Measurements from ENCODE around the gene DGLUCY. TPM values are rescaled to one million over a fixed set of nuclear protein-coding genes. Genes with fewer than 3 reads are reported as not detected.
"Not testable (repeated sequence)": the region's sequence is repeated elsewhere in the genome, so short reads cannot be mapped to it uniquely, and the experiment has no call there.

The DGLUCY gene
- total RNA-seq, 5 donors from 2014 or later (not counting 1 experiment from before 2014, with no cell fraction given): 69.8 to 144 (median 99.8) TPM

DNA sequence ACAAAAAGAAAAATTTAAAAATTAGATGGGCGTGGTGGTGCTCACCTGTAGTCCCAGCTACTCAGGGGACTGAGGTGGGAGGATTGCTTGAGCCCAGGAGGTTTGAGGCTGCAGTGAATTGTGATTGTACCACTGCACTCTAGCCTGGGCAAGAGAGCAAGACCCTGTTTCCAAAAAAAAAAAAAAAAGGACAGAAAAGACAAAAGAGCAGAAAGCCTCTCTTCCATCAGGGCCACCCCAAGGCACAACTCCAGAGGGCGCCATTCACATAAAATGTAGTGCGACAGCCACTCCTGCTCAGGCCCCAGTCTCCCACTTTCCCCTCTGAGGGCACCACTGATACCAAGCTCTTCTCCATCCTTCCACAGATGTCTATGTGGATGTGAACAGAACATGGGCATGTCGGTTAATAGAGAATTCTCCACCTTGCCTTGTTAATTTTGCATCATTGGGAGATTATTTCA is 41.8 kb downstream of the DGLUCY start:
- no peaks in the 10 kb centered on the region for H3K9me3 Mint-ChIP-seq
- Histone ChIP-seq H3K4me1 (ENCODE audit: control insufficient read depth in 1 of 2, extremely low read depth in 1 of 2, insufficient read depth in 2 of 2, low read length in 2 of 2) (peaks cover 0 to 12% of the 10 kb centered on the region in 2 experiments), H3K4me3 (ENCODE audit: control insufficient read depth in 1 of 2, extremely low read depth in 1 of 2, low read length in 1 of 2) (no peak overlapping the region), H3K9me3 (no peaks in the 10 kb centered on the region), H3K36me3 (ENCODE audit: control insufficient read depth in 2 of 2, extremely low read depth in 1 of 2, insufficient read depth in 1 of 2, low read length in 1 of 2) (peaks cover 0 to 42% of the 10 kb centered on the region in 2 donors), H3K27me3 (replicated peaks in 1 of 2; ENCODE audit: control insufficient read depth in 2 of 2, extremely low read depth in 1 of 2, insufficient read depth in 2 of 2, low read length in 1 of 2) (no peaks in the 10 kb centered on the region), H3K27ac (ENCODE audit: low read length) (no peak overlapping the region)
- peaks cover 10 to 14% (median 13%) of the 10 kb centered on the region in 3 donors for H3K4me1 Mint-ChIP-seq
- ATAC-seq (replicated peaks in 1 of 4) (no peak), DNase-seq (no peak)
- WGBS (ENCODE audit: insufficient coverage): 100% methylated on average over 1 of the region's 4 CpGs
- H3K36me3 Mint-ChIP-seq: peaks cover 39% of the 10 kb centered on the region
- CTCF ChIA-PET: interaction anchor here (0.7 kb wide), 2 partner anchors 10 to 12 kb away, joined by 3 to 4 read pairs; no protein-coding TSS in a partner anchor
- H3K4me3 Mint-ChIP-seq: no peak overlapping the region
- no peaks in the 10 kb centered on the region for H3K27me3 Mint-ChIP-seq
- POLR2A ChIA-PET: interaction anchor here in 1 of 2 donors (0.6 kb wide), 1 partner anchor 107 kb away, joined by 5 read pairs; no protein-coding TSS in a partner anchor
- no peak overlapping the region for H3K27ac Mint-ChIP-seq

DNA sequence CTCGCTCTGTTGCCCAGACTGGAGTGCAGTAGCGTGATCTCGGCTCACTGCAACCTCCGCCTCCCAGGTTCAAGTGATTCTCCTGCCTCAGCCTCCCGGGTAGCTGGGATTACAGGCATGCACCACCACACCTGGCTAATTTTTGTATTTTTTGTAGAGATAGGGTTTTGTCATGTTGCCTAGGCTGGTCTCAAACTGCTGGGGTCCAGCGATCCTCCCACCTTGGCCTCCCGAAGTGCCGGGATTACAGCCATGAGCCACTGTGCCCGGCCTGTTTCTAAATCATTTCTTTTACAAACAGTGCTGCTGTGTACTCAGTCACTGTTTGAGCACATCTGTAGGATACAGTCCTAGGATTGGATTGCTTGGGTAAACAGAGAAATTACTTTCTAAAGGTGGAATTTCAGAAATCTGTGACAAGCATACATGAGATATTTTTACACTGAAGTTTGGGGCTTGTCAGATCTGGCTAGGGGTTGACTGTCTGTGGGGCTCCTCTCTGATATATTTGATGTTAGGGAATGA is 42.3 kb downstream of the DGLUCY start:
- H3K27me3 Mint-ChIP-seq; ATAC-seq (replicated peaks in 1 of 4); H3K27me3 ChIP-seq (replicated peaks in 1 of 2; ENCODE audit: control insufficient read depth in 2 of 2, extremely low read depth in 1 of 2, insufficient read depth in 2 of 2, low read length in 1 of 2); H3K27ac Mint-ChIP-seq; H3K9me3 ChIP-seq; H3K4me3 Mint-ChIP-seq; DNase-seq; H3K9me3 Mint-ChIP-seq; H3K27ac ChIP-seq (ENCODE audit: low read length); POLR2A ChIA-PET; H3K4me3 ChIP-seq (ENCODE audit: control insufficient read depth in 1 of 2, extremely low read depth in 1 of 2, low read length in 1 of 2): not testable (repeated sequence)
- peaks cover 10 to 14% (median 13%) of the 10 kb centered on the region in 3 donors for H3K4me1 Mint-ChIP-seq
- H3K36me3 Mint-ChIP-seq: peaks cover 38% of the 10 kb centered on the region
- Histone ChIP-seq H3K4me1 (ENCODE audit: control insufficient read depth in 1 of 2, extremely low read depth in 1 of 2, insufficient read depth in 2 of 2, low read length in 2 of 2) (peaks cover 0 to 12% of the 10 kb centered on the region in 2 experiments), H3K36me3 (ENCODE audit: control insufficient read depth in 2 of 2, extremely low read depth in 1 of 2, insufficient read depth in 1 of 2, low read length in 1 of 2) (peaks cover 0 to 47% of the 10 kb centered on the region in 2 donors)
- CTCF ChIA-PET: interaction anchor here (0.7 to 1.7 kb wide), 3 partner anchors 11 to 21 kb away, joined by 3 to 5 read pairs (median 4); no protein-coding TSS in a partner anchor
- WGBS (ENCODE audit: insufficient coverage): 100% methylated on average over 1 of the region's 9 CpGs

DNA sequence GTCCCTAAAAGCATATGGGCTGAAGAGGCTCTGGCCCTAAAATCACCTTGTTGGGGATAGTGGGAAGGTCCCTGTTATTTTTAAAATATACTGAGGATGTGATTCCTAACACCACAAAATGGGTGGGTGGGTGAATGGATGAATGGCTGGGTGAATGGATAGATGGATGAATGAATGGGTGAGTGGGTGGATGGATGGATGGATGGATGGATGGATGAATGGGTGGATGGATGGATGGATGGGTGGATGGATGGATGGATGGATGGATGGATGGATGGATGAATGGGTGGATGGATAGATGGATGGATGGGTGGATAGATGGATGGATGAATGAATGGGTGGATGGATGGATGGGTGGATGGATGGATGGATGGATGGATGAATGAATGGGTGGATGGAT is 43.0 kb downstream of the DGLUCY start:
- DNase-seq; H3K9me3 ChIP-seq; ATAC-seq (replicated peaks in 1 of 4); H3K4me3 Mint-ChIP-seq; H3K27ac ChIP-seq (ENCODE audit: low read length); H3K27me3 ChIP-seq (replicated peaks in 1 of 2; ENCODE audit: control insufficient read depth in 2 of 2, extremely low read depth in 1 of 2, insufficient read depth in 2 of 2, low read length in 1 of 2); H3K4me3 ChIP-seq (ENCODE audit: control insufficient read depth in 1 of 2, extremely low read depth in 1 of 2, low read length in 1 of 2); H3K27me3 Mint-ChIP-seq; H3K27ac Mint-ChIP-seq; H3K9me3 Mint-ChIP-seq: not testable (repeated sequence)
- Histone ChIP-seq H3K36me3 (ENCODE audit: control insufficient read depth in 2 of 2, extremely low read depth in 1 of 2, insufficient read depth in 1 of 2, low read length in 1 of 2) (peaks cover 0 to 54% of the 10 kb centered on the region in 2 donors), H3K4me1 (ENCODE audit: control insufficient read depth in 1 of 2, extremely low read depth in 1 of 2, insufficient read depth in 2 of 2, low read length in 2 of 2) (peaks cover 0 to 12% of the 10 kb centered on the region in 2 experiments)
- ChIA-PET CTCF (interaction anchor here in 1 of 2 donors (0.5 to 1.7 kb wide), 2 partner anchors 21 to 703 kb away, joined by 5 read pairs; no protein-coding TSS in a partner anchor), POLR2A (interaction anchor here in 1 of 2 donors (0.6 kb wide), 1 partner anchor 8 kb away, joined by 5 read pairs; no protein-coding TSS in a partner anchor)
- Mint-ChIP-seq H3K36me3 (peaks cover 42% of the 10 kb centered on the region), H3K4me1 (peaks cover 10 to 14% (median 13%) of the 10 kb centered on the region in 3 donors)

DNA sequence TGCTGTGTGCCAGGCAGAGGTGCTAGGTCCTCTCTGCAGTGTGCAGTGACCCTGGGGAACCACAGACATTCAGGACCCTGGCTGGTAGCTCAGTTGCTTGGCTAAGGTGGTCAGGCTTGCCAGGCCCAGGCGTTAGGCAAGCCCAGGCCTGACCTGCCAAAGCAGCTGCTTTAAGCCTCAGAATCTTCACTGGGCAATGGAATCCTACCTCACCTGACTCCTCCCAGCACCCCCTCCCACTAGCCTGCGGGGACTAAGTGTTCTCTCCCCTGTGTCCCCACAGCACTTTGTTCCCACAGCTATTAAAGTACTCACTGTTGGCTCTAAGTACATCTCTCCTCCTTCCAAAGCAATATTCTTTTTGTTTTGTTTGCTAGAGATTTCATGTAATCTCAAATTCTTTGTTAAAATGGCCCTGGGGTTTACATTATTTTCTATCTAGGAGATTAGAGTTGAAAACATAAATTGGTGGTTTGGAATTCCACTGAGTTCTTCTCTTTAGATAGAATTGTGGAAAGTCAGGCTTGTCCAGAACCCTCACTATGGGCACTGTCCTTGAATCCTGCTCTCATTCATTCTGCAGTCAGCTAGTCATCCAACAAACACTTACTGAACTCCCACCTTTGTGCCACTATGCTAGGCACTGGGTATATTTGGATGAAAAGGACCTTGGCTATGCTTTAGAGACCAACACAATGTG is 44.4 kb downstream of the DGLUCY start:
- DNase-seq (no peak), ATAC-seq (replicated peaks in 1 of 4) (no peak)
- Mint-ChIP-seq H3K27ac (no peak overlapping the region), H3K4me1 (peaks cover 8 to 13% (median 10%) of the 10 kb centered on the region in 3 donors), H3K9me3 (no peaks in the 10 kb centered on the region), H3K27me3 (no peaks in the 10 kb centered on the region), H3K36me3 (peaks cover 40% of the 10 kb centered on the region), H3K4me3 (no peak overlapping the region)
- no peak overlapping the region for H3K27ac ChIP-seq (ENCODE audit: low read length)
- no peaks in the 10 kb centered on the region for H3K27me3 ChIP-seq (replicated peaks in 1 of 2; ENCODE audit: control insufficient read depth in 2 of 2, extremely low read depth in 1 of 2, insufficient read depth in 2 of 2, low read length in 1 of 2)
- peaks cover 0 to 63% of the 10 kb centered on the region in 2 donors for H3K36me3 ChIP-seq (ENCODE audit: control insufficient read depth in 2 of 2, extremely low read depth in 1 of 2, insufficient read depth in 1 of 2, low read length in 1 of 2)
- no peak overlapping the region for H3K4me3 ChIP-seq (ENCODE audit: control insufficient read depth in 1 of 2, extremely low read depth in 1 of 2, low read length in 1 of 2)
- WGBS (ENCODE audit: insufficient coverage): 100% methylated on average over 2 of the region's 2 CpGs
- H3K4me1 ChIP-seq (ENCODE audit: control insufficient read depth in 1 of 2, extremely low read depth in 1 of 2, insufficient read depth in 2 of 2, low read length in 2 of 2): peaks cover 0 to 12% of the 10 kb centered on the region in 2 experiments
- ChIA-PET POLR2A (no interaction called here), CTCF (interaction anchor here in 1 of 2 donors (0.7 to 1.7 kb wide), 2 partner anchors 19 to 609 kb away, joined by 3 to 5 read pairs; no protein-coding TSS in a partner anchor)
- no peaks in the 10 kb centered on the region for H3K9me3 ChIP-seq

DNA sequence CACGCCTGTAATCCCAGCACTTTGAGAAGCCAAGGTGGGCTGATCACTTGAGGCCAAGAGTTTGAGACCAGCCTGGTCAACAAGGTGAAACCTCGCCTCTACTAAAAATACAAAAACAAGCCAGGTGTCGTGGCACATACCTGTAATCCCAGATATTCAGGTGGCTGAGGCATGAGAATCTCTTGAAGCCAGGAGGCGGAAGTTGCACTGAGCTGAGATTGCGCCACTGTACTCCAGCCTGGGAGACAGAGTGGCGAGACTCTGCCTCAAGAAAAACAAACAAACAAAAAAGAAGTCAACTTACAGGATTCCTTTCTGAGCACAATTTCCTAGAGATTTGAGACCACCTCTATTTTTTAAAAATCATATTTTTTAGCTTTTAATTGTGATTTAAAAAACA is 45.3 kb downstream of the DGLUCY start:
- Histone ChIP-seq H3K27ac (ENCODE audit: low read length) (no peak overlapping the region), H3K4me3 (ENCODE audit: control insufficient read depth in 1 of 2, extremely low read depth in 1 of 2, low read length in 1 of 2) (no peak overlapping the region), H3K4me1 (ENCODE audit: control insufficient read depth in 1 of 2, extremely low read depth in 1 of 2, insufficient read depth in 2 of 2, low read length in 2 of 2) (peaks cover 0 to 12% of the 10 kb centered on the region in 2 experiments), H3K27me3 (replicated peaks in 1 of 2; ENCODE audit: control insufficient read depth in 2 of 2, extremely low read depth in 1 of 2, insufficient read depth in 2 of 2, low read length in 1 of 2) (no peaks in the 10 kb centered on the region), H3K9me3 (no peaks in the 10 kb centered on the region), H3K36me3 (ENCODE audit: control insufficient read depth in 2 of 2, extremely low read depth in 1 of 2, insufficient read depth in 1 of 2, low read length in 1 of 2) (peaks cover 0 to 70% of the 10 kb centered on the region in 2 donors)
- DNase-seq (no peak), ATAC-seq (replicated peaks in 1 of 4) (no peak)
- ChIA-PET POLR2A (no interaction called here), CTCF (interaction anchor here in 1 of 2 donors (0.6 kb wide), 1 partner anchor 301 kb away, joined by 3 read pairs; no protein-coding TSS in a partner anchor)
- no peaks in the 10 kb centered on the region for H3K27me3 Mint-ChIP-seq
- H3K36me3 Mint-ChIP-seq: peaks cover 41% of the 10 kb centered on the region
- no peaks in the 10 kb centered on the region for H3K9me3 Mint-ChIP-seq
- peaks cover 8 to 13% (median 10%) of the 10 kb centered on the region in 3 donors for H3K4me1 Mint-ChIP-seq
- WGBS (ENCODE audit: insufficient coverage): 100% methylated on average over 5 of the region's 6 CpGs
- no peak overlapping the region for H3K27ac Mint-ChIP-seq
- H3K4me3 Mint-ChIP-seq: no peak overlapping the region

DNA sequence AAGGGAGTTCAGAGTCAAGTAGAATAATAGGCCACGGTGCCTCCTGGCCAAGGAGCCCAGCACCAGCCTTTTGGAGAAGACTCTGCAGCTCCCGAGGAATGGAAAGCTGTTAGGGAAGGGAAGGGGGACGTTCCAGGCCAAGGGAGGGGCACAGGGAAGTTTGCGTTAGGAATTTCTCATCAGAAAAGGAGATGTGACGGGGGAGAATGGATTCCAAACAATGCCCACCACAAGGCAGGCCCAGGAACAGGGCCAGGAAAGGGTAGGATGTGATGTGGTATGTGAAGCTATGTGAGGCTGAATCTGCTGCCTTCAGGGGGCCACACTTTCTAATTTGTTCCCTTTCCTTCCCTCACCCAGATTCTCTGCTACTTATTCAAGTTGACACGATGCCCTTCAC is 46.0 kb downstream of the DGLUCY start:
- peaks cover 0 to 9% of the 10 kb centered on the region in 2 experiments for H3K4me1 ChIP-seq (ENCODE audit: control insufficient read depth in 1 of 2, extremely low read depth in 1 of 2, insufficient read depth in 2 of 2, low read length in 2 of 2)
- no peaks in the 10 kb centered on the region for H3K9me3 ChIP-seq
- Mint-ChIP-seq H3K27me3 (no peaks in the 10 kb centered on the region), H3K9me3 (no peaks in the 10 kb centered on the region), H3K27ac (no peak overlapping the region), H3K4me3 (no peak overlapping the region), H3K4me1 (peaks cover 3 to 9% (median 4%) of the 10 kb centered on the region in 3 donors), H3K36me3 (peaks cover 42% of the 10 kb centered on the region)
- DNase-seq: no peak
- POLR2A ChIA-PET: no interaction called here
- WGBS (ENCODE audit: insufficient coverage): 83% methylated on average over 2 of the region's 6 CpGs
- no peak for ATAC-seq (replicated peaks in 1 of 4)
- H3K27me3 ChIP-seq (replicated peaks in 1 of 2; ENCODE audit: control insufficient read depth in 2 of 2, extremely low read depth in 1 of 2, insufficient read depth in 2 of 2, low read length in 1 of 2): no peaks in the 10 kb centered on the region
- H3K27ac ChIP-seq (ENCODE audit: low read length): no peak overlapping the region
- no peak overlapping the region for H3K4me3 ChIP-seq (ENCODE audit: control insufficient read depth in 1 of 2, extremely low read depth in 1 of 2, low read length in 1 of 2)
- CTCF ChIA-PET: no interaction called here
- peaks cover 3 to 77% of the 10 kb centered on the region in 2 donors for H3K36me3 ChIP-seq (ENCODE audit: control insufficient read depth in 2 of 2, extremely low read depth in 1 of 2, insufficient read depth in 1 of 2, low read length in 1 of 2)

Data from T-cell (primary cell).